ENCODE results near the gene DUS3L. TPM values are rescaled to one million over a fixed set of nuclear protein-coding genes. Genes with fewer than 3 reads are reported as not detected.

The DUS3L gene
- total and polyA plus RNA-seq, 11 donors, result 12.0 to 20.7 (median 15.8) TPM

GRCh38 chr19:5775668-5776309 lies 15.2 kb downstream of the DUS3L start:
- intact Hi-C loops (cut with DNase I), result loop anchor here in 2 of 10 donors (10.0 kb wide), 1 partner anchor 249 kb away; no protein-coding TSS in a partner anchor
- H3K4me3 ChIP-seq, result no peak overlapping the region
- no peak overlapping the region for H3K27ac ChIP-seq
- DNase-seq (no peak), ATAC-seq (peak in 1 of 4 donors; percentile 18)
- no peaks in the 10 kb centered on the region for H3K9me3 ChIP-seq
- H3K4me1 ChIP-seq, result no peaks in the 10 kb centered on the region
- TF ChIP-seq CTCF (IDR thresholded peaks at IDR 0.05) (no peak), POLR2A (IDR thresholded peaks at IDR 0.05) (no peak)
- WGBS, 4 donors, result 64 to 75% (median 69%) methylated on average over 7 to 17 of the region's 17 CpGs
- H3K27me3 ChIP-seq, result no peaks in the 10 kb centered on the region
- H3K36me3 ChIP-seq, result no peaks in the 10 kb centered on the region

- Histone ChIP-seq H3K4me1 (no peaks in the 10 kb centered on the region), H3K27ac (no peak overlapping the region), H3K9me3 (no peaks in the 10 kb centered on the region), H3K36me3 (no peaks in the 10 kb centered on the region), H3K4me3 (no peak overlapping the region), H3K27me3 (no peaks in the 10 kb centered on the region)
- no peak for TF ChIP-seq POLR2A (IDR thresholded peaks at IDR 0.05)
- TF ChIP-seq CTCF (IDR thresholded peaks at IDR 0.05), result no peak
- intact Hi-C loops (cut with DNase I), result loop anchor here in 4 of 10 donors (5.0 to 10.0 kb wide), 2 partner anchors 247 to 250 kb away; no protein-coding TSS in a partner anchor
- 76 to 87% (median 83%) methylated on average over 8 of the region's 8 CpGs for WGBS, 4 donors
- no peak for ATAC-seq
- no peak for DNase-seq
Measured at GRCh38 chr19:5774921-5775320, 16.0 kb downstream of the DUS3L start.

GRCh38 chr19:5773276-5773675 lies 17.7 kb downstream of the DUS3L start:
- no peaks in the 10 kb centered on the region for H3K9me3 ChIP-seq
- no peak overlapping the region for H3K27ac ChIP-seq
- no peak for DNase-seq
- no peak for TF ChIP-seq CTCF (IDR thresholded peaks at IDR 0.05)
- no peak for TF ChIP-seq POLR2A (IDR thresholded peaks at IDR 0.05)
- H3K4me3 ChIP-seq, result no peak overlapping the region
- H3K36me3 ChIP-seq, result no peaks in the 10 kb centered on the region
- no peaks in the 10 kb centered on the region for H3K27me3 ChIP-seq
- intact Hi-C loops (cut with DNase I), result loop anchor here in 5 of 10 donors (2.0 to 10.0 kb wide), 3 partner anchors 248 to 252 kb away; no protein-coding TSS in a partner anchor
- 78 to 91% (median 86%) methylated on average over 5 of the region's 5 CpGs for WGBS, 4 donors
- ATAC-seq, result no peak
- no peaks in the 10 kb centered on the region for H3K4me1 ChIP-seq

GRCh38 chr19:5772416-5772815 lies 18.5 kb downstream of the DUS3L start:
- Histone ChIP-seq H3K27ac (no peak overlapping the region), H3K4me1 (no peaks in the 10 kb centered on the region), H3K4me3 (no peak overlapping the region), H3K36me3 (no peaks in the 10 kb centered on the region), H3K27me3 (no peaks in the 10 kb centered on the region), H3K9me3 (no peaks in the 10 kb centered on the region)
- 72 to 79% (median 76%) methylated on average over 19 of the region's 19 CpGs for WGBS, 4 donors
- intact Hi-C loops (cut with DNase I), result loop anchor here in 5 of 10 donors (2.0 to 10.0 kb wide), 3 partner anchors 248 to 252 kb away; no protein-coding TSS in a partner anchor
- TF ChIP-seq POLR2A (IDR thresholded peaks at IDR 0.05), result no peak
- TF ChIP-seq CTCF (IDR thresholded peaks at IDR 0.05), result no peak
- no peak for ATAC-seq
- DNase-seq, result no peak
